Calu3 (cell line): ENCODE data around the gene SPIRE2. TPM values are rescaled to one million over a fixed set of nuclear protein-coding genes. Genes with fewer than 3 reads are reported as not detected.
"Not testable (repeated sequence)": the region's sequence is repeated elsewhere in the genome, so short reads cannot be mapped to it uniquely, and the experiment has no call there.

Source experiments
- BruUV-seq: library from RNA; stranded (reverse); fragments of 400-500 nt; replicated peaks from 2 replicates; lab custom pipeline; 2021; lab: Mats Ljungman, UMichigan
- CTCF ChIA-PET: fragments of 300-600 bp; sonication (Branson Sonifier 250); formaldehyde crosslinking; loops from one replicate; lab custom pipeline; 2022; ENCODE audit warnings: antibody characterized with exemption; lab: Charles Lee
- DNase-seq: peaks from one replicate; pipeline ENCODE4 v3.0.0; 2022
- H3K27ac Mint-ChIP-seq: one replicate; pipeline ENCODE4 v1.8.0; 2022; ENCODE audit warnings: mixed read lengths; ENCODE audit not compliant: unreplicated experiment
- H3K27me3 Mint-ChIP-seq: one replicate; pipeline ENCODE4 v1.8.0; 2022; ENCODE audit warnings: mixed read lengths; ENCODE audit not compliant: unreplicated experiment
- H3K36me3 Mint-ChIP-seq: one replicate; pipeline ENCODE4 v1.8.0; 2022; ENCODE audit warnings: mild to moderate bottlenecking, moderate library complexity, mixed read lengths; ENCODE audit not compliant: insufficient read depth, unreplicated experiment
- H3K4me1 Mint-ChIP-seq: one replicate; pipeline ENCODE4 v1.8.0; 2022; ENCODE audit warnings: mild to moderate bottlenecking, low read depth, mixed read lengths; ENCODE audit not compliant: unreplicated experiment
- H3K4me3 Mint-ChIP-seq: one replicate; pipeline ENCODE4 v1.8.0; 2022; ENCODE audit warnings: mild to moderate bottlenecking, low read depth, moderate library complexity, mixed read lengths; ENCODE audit not compliant: unreplicated experiment
- H3K9me3 Mint-ChIP-seq: one replicate; pipeline ENCODE4 v1.8.0; 2022; ENCODE audit warnings: low read depth, mixed read lengths; ENCODE audit not compliant: unreplicated experiment
- intact Hi-C: fragments of 100-400 bp; cut with micrococcal nuclease; formaldehyde crosslinking; loops from one replicate; pipeline ENCODE4 v1.10.0; 2022; ENCODE audit not compliant: unreplicated experiment
- total RNA-seq: library from RNA; stranded (reverse); gene quantifications from 2 replicates; pipeline ENCODE4 v1.2.3, GENCODE V29; 2022
- TF ChIP-seq, protein P1 (sequence below): fragments of 200-600 bp; IDR thresholded peaks from one replicate; pipeline ENCODE4 v1.8.0; 2022; ENCODE audit warnings: antibody characterized with exemption; ENCODE audit not compliant: unreplicated experiment

The SPIRE2 gene
- total RNA-seq, 1 experiment from 2014 or later = 46.3 TPM

DNA sequence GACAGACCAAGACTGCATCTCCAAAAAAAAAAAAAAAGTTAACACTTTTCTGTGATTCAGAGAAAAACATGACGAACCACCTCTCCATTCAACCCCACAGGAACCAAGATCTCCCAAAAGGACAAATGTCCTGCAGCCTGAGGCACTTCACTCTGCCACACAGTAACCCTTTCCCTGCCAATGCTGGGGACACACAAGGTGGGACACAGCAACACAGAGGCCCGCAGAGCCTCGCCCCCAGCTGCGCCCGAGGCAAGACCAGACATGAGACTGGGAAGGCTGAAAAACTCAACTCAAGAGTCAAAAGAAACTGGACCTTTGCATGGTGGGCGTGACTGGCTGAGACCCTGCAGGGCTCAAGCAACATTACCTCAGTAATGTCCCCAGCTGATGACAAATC lies 45.8 kb upstream of the SPIRE2 start:
- H3K27ac Mint-ChIP-seq = no peak overlapping the region
- CTCF ChIA-PET = no interaction called here
- H3K4me3 Mint-ChIP-seq = no peak overlapping the region

DNA sequence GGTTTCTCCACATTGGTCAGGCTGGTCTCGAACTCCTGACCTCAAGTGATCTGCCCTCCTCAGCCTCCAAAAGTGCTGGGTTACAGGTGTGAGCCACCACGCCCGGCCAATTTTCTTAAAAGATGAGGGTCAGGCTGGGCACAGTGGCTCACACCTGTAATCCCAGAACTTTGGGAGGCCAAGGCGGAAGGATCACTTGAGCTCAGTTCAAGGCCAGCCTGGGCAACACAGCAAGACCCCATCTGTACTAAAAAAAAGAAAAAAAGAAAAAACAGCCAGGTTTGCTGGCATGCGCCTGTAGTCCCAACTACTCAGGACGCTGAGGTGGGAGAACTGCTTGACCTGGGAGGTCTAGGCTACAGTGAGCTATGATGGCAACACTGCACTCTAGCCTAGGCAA lies 44.3 kb upstream of the SPIRE2 start:
- H3K4me3 Mint-ChIP-seq, H3K9me3 Mint-ChIP-seq, BruUV-seq, intact Hi-C loops, DNase-seq, H3K27ac Mint-ChIP-seq, CTCF ChIA-PET, H3K27me3 Mint-ChIP-seq, H3K4me1 Mint-ChIP-seq: not testable (repeated sequence)
- H3K36me3 Mint-ChIP-seq = peaks cover 76% of the 10 kb centered on the region

More for the DNA sequence above, 45.8 kb upstream of the SPIRE2 start:
- no TSS peak for BruUV-seq
- TF ChIP-seq, protein P1, sequence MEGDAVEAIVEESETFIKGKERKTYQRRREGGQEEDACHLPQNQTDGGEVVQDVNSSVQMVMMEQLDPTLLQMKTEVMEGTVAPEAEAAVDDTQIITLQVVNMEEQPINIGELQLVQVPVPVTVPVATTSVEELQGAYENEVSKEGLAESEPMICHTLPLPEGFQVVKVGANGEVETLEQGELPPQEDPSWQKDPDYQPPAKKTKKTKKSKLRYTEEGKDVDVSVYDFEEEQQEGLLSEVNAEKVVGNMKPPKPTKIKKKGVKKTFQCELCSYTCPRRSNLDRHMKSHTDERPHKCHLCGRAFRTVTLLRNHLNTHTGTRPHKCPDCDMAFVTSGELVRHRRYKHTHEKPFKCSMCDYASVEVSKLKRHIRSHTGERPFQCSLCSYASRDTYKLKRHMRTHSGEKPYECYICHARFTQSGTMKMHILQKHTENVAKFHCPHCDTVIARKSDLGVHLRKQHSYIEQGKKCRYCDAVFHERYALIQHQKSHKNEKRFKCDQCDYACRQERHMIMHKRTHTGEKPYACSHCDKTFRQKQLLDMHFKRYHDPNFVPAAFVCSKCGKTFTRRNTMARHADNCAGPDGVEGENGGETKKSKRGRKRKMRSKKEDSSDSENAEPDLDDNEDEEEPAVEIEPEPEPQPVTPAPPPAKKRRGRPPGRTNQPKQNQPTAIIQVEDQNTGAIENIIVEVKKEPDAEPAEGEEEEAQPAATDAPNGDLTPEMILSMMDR = no peak
- no peaks in the 10 kb centered on the region for H3K9me3 Mint-ChIP-seq
- no peak for DNase-seq
- intact Hi-C loops = no loop called here
- no peaks in the 10 kb centered on the region for H3K27me3 Mint-ChIP-seq
- no peaks in the 10 kb centered on the region for H3K4me1 Mint-ChIP-seq
- peaks cover 74% of the 10 kb centered on the region for H3K36me3 Mint-ChIP-seq

DNA sequence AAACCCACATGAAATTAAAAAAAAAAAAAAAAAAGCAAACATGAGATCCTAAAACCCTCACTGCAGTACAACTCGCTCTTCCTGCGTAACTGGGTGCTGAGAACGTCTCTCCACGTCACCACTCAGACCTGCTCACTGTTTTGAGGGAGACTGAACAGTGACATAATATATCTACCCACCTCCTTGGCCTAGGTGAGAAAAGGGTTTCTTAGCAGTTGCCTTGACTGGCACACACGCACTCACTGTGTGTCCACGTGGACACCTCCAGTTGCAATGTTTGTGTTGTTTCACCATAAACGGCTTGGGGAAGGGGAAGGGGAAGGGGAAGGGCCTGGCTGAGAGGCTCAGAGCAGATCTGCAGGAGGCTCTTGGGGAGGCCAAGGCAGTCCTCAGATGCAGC lies 43.9 kb upstream of the SPIRE2 start:
- Mint-ChIP-seq H3K27me3 (no peaks in the 10 kb centered on the region), H3K27ac (no peak overlapping the region), H3K36me3 (peaks cover 76% of the 10 kb centered on the region), H3K4me1 (no peaks in the 10 kb centered on the region), H3K4me3 (no peak overlapping the region), H3K9me3 (no peaks in the 10 kb centered on the region)
- BruUV-seq = no TSS peak
- TF ChIP-seq, protein P1 = no peak
- intact Hi-C loops = no loop called here
- CTCF ChIA-PET = no interaction called here
- DNase-seq = no peak

DNA sequence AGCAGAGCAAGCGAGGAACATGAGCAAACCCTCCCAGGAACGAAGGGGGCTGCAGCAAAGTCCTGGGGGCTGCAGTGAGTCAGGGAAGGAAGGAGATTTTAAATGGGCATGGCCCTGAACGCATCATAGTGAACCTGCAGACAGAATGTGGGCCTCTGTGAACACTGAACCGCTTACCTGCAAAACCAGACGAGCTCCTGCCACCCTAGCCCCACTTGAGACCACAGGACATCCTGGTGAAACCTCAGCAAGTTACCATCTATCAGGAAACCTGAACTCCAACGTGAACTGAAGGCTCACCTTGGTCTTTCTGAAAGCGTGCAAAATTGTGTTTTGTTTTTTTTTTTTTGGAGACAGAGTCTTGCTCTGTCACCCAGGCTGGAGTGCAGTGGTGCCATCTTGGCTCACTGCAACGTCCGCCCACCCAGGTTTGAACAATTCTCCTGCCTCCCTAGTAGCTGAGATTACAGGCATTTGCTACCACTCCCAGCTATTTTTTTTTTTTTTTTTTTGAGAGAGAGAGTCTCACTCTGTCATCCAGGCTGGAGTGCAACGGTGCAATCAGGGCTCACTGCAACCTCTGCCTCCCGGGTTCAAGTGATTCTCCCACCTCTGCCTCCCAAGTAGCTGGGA lies 42.6 kb upstream of the SPIRE2 start:
- H3K4me3 Mint-ChIP-seq = no peak overlapping the region
- H3K27ac Mint-ChIP-seq = no peak overlapping the region
- intact Hi-C loops = no loop called here
- no peak for DNase-seq
- no peaks in the 10 kb centered on the region for H3K4me1 Mint-ChIP-seq
- H3K36me3 Mint-ChIP-seq = peaks cover 75% of the 10 kb centered on the region
- no TSS peak for BruUV-seq
- H3K27me3 Mint-ChIP-seq = no peaks in the 10 kb centered on the region
- CTCF ChIA-PET = interaction anchor here (0.6 kb wide), 1 partner anchor 80 kb away, joined by 6 read pairs; no protein-coding TSS in a partner anchor
- TF ChIP-seq, protein P1 = no peak
- H3K9me3 Mint-ChIP-seq = no peaks in the 10 kb centered on the region
